Left lung (tissue), 10 donors: ENCODE data around the gene ARID5B. TPM values are rescaled to one million over a fixed set of nuclear protein-coding genes. Genes with fewer than 3 reads are reported as not detected.

Experiments used
- ATAC-seq: fragments of 200-7000 bp; cut with Tn5 transposase; one replicate; pipeline ENCODE4 v1.9.1; 2020; ENCODE audit warnings: moderate library complexity
- DNase-seq, 4 donors: peaks; one replicate each; pipeline ENCODE4 v3.0.0-alpha.2; 2013 to 2020
- H3K27ac ChIP-seq, 2 donors: fragments of 200-600 bp; sonication (generic) in 1 of 2; one replicate each; pipeline versions ENCODE4 v1.5.0 to v1.8.0; 2020 to 2021
- H3K27me3 ChIP-seq, 2 donors: fragments of 200-600 bp; sonication (generic) in 1 of 2; one replicate each; pipeline versions ENCODE4 v1.5.0 to v1.8.0; 2020 to 2021
- H3K36me3 ChIP-seq, 2 donors: fragments of 200-600 bp; sonication (generic) in 1 of 2; one replicate each; pipeline versions ENCODE4 v1.5.0 to v1.8.0; 2020 to 2021
- H3K4me1 ChIP-seq, 2 donors: fragments of 200-600 bp; one replicate each; pipeline ENCODE4 v1.8.0; 2021
- H3K4me3 ChIP-seq, 2 donors: fragments of 200-600 bp; sonication (generic) in 1 of 2; one replicate each; pipeline versions ENCODE4 v1.5.0 to v1.8.0; 2020 to 2021; ENCODE audit warnings: mild to moderate bottlenecking in 1 of 2
- H3K9me3 ChIP-seq, 2 donors: fragments of 200-600 bp; sonication (generic) in 1 of 2; one replicate each; pipeline versions ENCODE4 v1.5.0 to v1.8.0; 2020 to 2021
- intact Hi-C, 2 donors: fragments of 100-400 bp; cut with DNase I; formaldehyde crosslinking; loops; one replicate each; pipeline versions ENCODE4 v1.11.2 to v1.14.2; 2022
- polyA plus RNA-seq, 6 donors: library from polyadenylated mRNA; unstranded; fragments of 120-200 nt; gene quantifications; one replicate each; pipeline ENCODE4 v1.2.1, GENCODE V29; 2013; ENCODE audit not compliant: insufficient read length in 6 of 6
- total RNA-seq, 2 donors: library from RNA; stranded (reverse); fragmentation: NEBNext Ultra II Directional; extraction: Animal tissue kit (Norgen Biotek cat#: 25700); gene quantifications; one replicate each; pipeline ENCODE4 v1.2.1, GENCODE V29; 2021
- TF ChIP-seq, protein P1 (sequence below), 2 donors: fragments of 200-600 bp; sonication (generic) in 1 of 2; IDR thresholded peaks; one replicate each; pipeline versions ENCODE4 v1.5.0 to v1.8.0; 2021; ENCODE audit warnings: antibody characterized with exemption in 2 of 2
- donor health status: DM: no; HTN: yes; CAD: no.
- donor health status: DM: no; HTN: no; CAD: no.

The ARID5B gene
- total and polyA plus RNA-seq, 8 donors = 29.9 to 51.5 (median 44.4) TPM

DNA sequence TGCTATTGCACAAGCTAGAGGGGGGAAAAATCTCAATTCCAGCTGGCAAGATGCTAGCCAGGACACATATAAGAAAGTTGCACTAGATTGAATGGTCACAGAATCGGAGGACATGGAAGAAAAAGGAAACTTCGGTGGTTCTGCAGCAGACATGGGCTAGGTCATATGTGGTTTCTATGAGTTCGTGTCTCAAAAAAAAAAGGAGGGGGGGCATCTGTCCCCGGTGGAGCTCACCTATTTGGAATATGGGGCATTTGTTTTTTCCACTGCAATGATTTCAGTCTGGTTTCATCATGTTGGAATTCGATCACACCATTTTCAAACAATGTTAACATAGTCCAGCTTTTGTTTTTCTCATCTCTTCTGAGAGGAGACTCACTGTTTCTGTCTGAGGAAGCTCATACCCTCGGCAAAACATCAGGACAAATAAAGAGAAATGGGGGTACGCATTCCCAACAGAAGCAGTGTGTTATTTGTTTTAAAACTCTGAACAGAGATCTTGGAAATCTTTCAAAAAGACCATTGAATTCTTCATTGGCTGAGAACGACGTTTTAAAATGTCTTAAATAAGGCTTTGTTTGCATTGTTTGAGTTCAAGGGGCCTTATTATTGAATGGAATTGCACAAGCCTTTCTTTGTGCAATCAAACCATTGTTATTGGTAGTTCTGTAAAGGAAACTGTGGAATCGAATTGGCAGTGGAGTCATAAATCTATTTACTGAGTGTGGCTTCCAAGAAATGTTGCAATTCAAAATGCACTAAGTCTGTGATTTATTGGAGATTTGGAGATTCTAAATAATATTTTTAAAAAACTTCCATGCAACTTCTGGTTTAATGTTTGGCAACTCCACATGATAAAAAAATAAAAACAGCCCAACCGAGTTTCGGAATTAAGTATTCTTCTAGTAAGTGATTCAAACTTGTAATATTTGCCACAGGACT, 194.0 kb downstream of the ARID5B start:
- DNase-seq (peak in 2 of 4 donors; percentile 60), ATAC-seq (peak; percentile 21)
- Histone ChIP-seq H3K4me1 (peaks cover 9 to 24% of the 10 kb centered on the region in 2 donors), H3K4me3 (no peak overlapping the region), H3K36me3 (peaks cover 0 to 28% of the 10 kb centered on the region in 2 donors), H3K9me3 (no peaks in the 10 kb centered on the region), H3K27me3 (no peaks in the 10 kb centered on the region), H3K27ac (peak overlapping the region; percentile 49 to 74)
- intact Hi-C loops = no loop called here
- TF ChIP-seq, protein P1, sequence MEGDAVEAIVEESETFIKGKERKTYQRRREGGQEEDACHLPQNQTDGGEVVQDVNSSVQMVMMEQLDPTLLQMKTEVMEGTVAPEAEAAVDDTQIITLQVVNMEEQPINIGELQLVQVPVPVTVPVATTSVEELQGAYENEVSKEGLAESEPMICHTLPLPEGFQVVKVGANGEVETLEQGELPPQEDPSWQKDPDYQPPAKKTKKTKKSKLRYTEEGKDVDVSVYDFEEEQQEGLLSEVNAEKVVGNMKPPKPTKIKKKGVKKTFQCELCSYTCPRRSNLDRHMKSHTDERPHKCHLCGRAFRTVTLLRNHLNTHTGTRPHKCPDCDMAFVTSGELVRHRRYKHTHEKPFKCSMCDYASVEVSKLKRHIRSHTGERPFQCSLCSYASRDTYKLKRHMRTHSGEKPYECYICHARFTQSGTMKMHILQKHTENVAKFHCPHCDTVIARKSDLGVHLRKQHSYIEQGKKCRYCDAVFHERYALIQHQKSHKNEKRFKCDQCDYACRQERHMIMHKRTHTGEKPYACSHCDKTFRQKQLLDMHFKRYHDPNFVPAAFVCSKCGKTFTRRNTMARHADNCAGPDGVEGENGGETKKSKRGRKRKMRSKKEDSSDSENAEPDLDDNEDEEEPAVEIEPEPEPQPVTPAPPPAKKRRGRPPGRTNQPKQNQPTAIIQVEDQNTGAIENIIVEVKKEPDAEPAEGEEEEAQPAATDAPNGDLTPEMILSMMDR (IDR thresholded peaks at IDR 0.05) = no peak

- DNase-seq = peak in 1 of 4 donors; percentile 44
- peaks cover 0 to 18% of the 10 kb centered on the region in 2 donors for H3K36me3 ChIP-seq
- H3K4me1 ChIP-seq = peaks cover 9 to 24% of the 10 kb centered on the region in 2 donors
- no peaks in the 10 kb centered on the region for H3K27me3 ChIP-seq
- TF ChIP-seq, protein P1 (IDR thresholded peaks at IDR 0.05) = no peak
- no peak for ATAC-seq
- intact Hi-C loops = no loop called here
- no peaks in the 10 kb centered on the region for H3K9me3 ChIP-seq
- H3K4me3 ChIP-seq = no peak overlapping the region
- peak overlapping the region; percentile 42 to 74 for H3K27ac ChIP-seq
Measured at GRCh38 chr10:62096256-62096933, 194.9 kb downstream of the ARID5B start.

- H3K27ac ChIP-seq = no peak overlapping the region
- no peaks in the 10 kb centered on the region for H3K36me3 ChIP-seq
Measured at GRCh38 chr10:62098278-62099121, 197.0 kb downstream of the ARID5B start.

DNA sequence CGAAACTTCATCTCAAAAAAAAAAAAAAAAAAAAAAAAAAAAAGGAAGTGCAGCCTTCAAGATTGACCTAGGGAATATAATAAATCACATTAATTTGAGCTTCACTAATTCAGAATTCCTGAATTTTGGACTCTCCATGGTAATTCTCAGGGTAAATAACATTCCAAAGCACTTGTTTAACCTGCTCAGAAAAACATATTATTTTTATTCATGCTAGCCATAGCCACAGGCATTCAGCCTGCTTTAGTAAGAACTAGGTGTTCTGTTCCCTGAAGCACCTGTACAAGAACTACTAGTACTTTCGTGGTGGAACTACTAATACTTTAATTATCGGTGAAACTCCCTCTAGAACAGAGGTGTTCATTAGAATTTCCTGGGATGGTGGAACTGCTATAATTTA, 197.8 kb downstream of the ARID5B start:
- ATAC-seq (no peak), DNase-seq (no peak)
- intact Hi-C loops = no loop called here
- Histone ChIP-seq H3K4me1 (peaks cover 5 to 20% of the 10 kb centered on the region in 2 donors), H3K36me3 (no peaks in the 10 kb centered on the region), H3K4me3 (no peak overlapping the region), H3K27ac (no peak overlapping the region), H3K27me3 (no peaks in the 10 kb centered on the region), H3K9me3 (no peaks in the 10 kb centered on the region)
- TF ChIP-seq, protein P1 (IDR thresholded peaks at IDR 0.05) = no peak

More at GRCh38 chr10:62098278-62099121, 197.0 kb downstream of the ARID5B start:
- Histone ChIP-seq H3K4me1 (peaks cover 5 to 24% of the 10 kb centered on the region in 2 donors), H3K27me3 (no peaks in the 10 kb centered on the region), H3K4me3 (no peak overlapping the region), H3K9me3 (no peaks in the 10 kb centered on the region)
- no peak for ATAC-seq
- TF ChIP-seq, protein P1 (IDR thresholded peaks at IDR 0.05) = no peak
- DNase-seq = no peak
- intact Hi-C loops = no loop called here
